GM23248 (cell line): ENCODE results near the gene PKHD1.

ENCODE experiments used
- EZH2 ChIP-seq: fragments of 200-600 bp; sonication (generic); IDR thresholded peaks from 2 replicates; pipeline ENCODE4 v1.6.1; 2018; ENCODE audit warnings: antibody characterized with exemption, mild to moderate bottlenecking; ENCODE audit not compliant: insufficient read depth, poor library complexity, severe bottlenecking
- EZH2phosphoT487 ChIP-seq: fragments of 200-600 bp; sonication (generic); IDR thresholded peaks from 2 replicates; pipeline ENCODE4 v1.6.1; 2018; ENCODE audit warnings: antibody characterized with exemption, moderate library complexity, mild to moderate bottlenecking, low read depth; ENCODE audit not compliant: insufficient read depth

DNA sequence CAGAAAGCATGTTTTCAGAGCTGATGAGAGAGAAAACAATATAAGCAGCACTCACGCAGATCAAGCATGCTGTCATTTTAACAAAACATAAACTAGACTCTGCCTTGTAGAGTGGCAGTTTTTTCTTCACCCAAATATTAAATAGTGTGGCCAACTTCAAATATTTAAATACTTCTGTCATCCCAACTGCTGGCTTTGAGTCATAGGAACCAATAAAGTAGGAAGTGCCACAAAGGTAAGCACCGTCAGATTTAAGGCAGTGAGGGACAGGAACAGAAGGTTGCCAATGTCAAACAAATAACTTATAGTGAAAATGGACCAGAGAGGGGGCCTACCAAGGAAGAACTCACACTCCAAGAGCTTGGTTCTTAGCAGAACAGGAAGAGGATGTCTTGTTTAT is 222.2 kb downstream of the PKHD1 start:
- TF ChIP-seq EZH2 (no peak), EZH2phosphoT487 (no peak)
